Effector memory CD8-positive, alpha-beta T cell (primary cell): ENCODE data around the gene SMARCA2.

Experiments used
- ATAC-seq: fragments of 150-1000 bp; cut with Tn5 transposase; replicated peaks from 2 replicates; pipeline ENCODE4 v1.10.0; 2021; ENCODE audit warnings: mild to moderate bottlenecking, moderate library complexity
- DNase-seq, 3 experiments: peaks; one replicate each; pipeline ENCODE4 v3.0.0; 2021
- H3K27ac Mint-ChIP-seq, 2 donors: one replicate each; pipeline ENCODE4 v1.8.0; 2022; ENCODE audit warnings: mild to moderate bottlenecking in 2 of 2, mixed read lengths in 2 of 2, moderate library complexity in 2 of 2
- H3K27me3 Mint-ChIP-seq, 2 donors: one replicate each; pipeline ENCODE4 v1.8.0; 2022; ENCODE audit warnings: mixed read lengths in 2 of 2
- H3K36me3 Mint-ChIP-seq: one replicate; pipeline ENCODE4 v1.8.0; 2022; ENCODE audit warnings: mild to moderate bottlenecking, moderate library complexity, mixed read lengths; ENCODE audit not compliant: insufficient read depth
- H3K4me1 Mint-ChIP-seq, 2 donors: one replicate each; pipeline ENCODE4 v1.8.0; 2022; ENCODE audit warnings: low read depth in 2 of 2, mixed read lengths in 2 of 2
- H3K4me3 Mint-ChIP-seq, 2 donors: one replicate each; pipeline ENCODE4 v1.8.0; 2022; ENCODE audit warnings: mild to moderate bottlenecking in 2 of 2, mixed read lengths in 2 of 2, moderate library complexity in 2 of 2
- H3K9me3 Mint-ChIP-seq, 2 donors: one replicate each; pipeline ENCODE4 v1.8.0; 2022; ENCODE audit warnings: mixed read lengths in 2 of 2

SMARCA2 gene

GRCh38 chr9:2036844-2037243 lies 21.7 kb downstream of the SMARCA2 start:
- Mint-ChIP-seq H3K27me3 (no peaks in the 10 kb centered on the region), H3K4me1 (peaks cover 13 to 20% of the 10 kb centered on the region in 2 donors), H3K36me3 (peaks cover 78% of the 10 kb centered on the region), H3K27ac (peak overlapping the region in 1 of 2 donors; percentile 35), H3K9me3 (no peaks in the 10 kb centered on the region), H3K4me3 (no peak overlapping the region)
- DNase-seq (no peak), ATAC-seq (no peak)

- peak overlapping the region; percentile 41 to 82 for H3K27ac Mint-ChIP-seq
- no peaks in the 10 kb centered on the region for H3K9me3 Mint-ChIP-seq
- no peaks in the 10 kb centered on the region for H3K27me3 Mint-ChIP-seq
- peaks cover 21 to 27% of the 10 kb centered on the region in 2 donors for H3K4me1 Mint-ChIP-seq
- ATAC-seq (no peak), DNase-seq (no peak)
- H3K36me3 Mint-ChIP-seq, result peaks cover 82% of the 10 kb centered on the region
- H3K4me3 Mint-ChIP-seq, result no peak overlapping the region
Measured at GRCh38 chr9:2039294-2040180, 24.4 kb downstream of the SMARCA2 start.

- H3K27me3 Mint-ChIP-seq, result no peaks in the 10 kb centered on the region
- peaks cover 24 to 38% of the 10 kb centered on the region in 2 donors for H3K4me1 Mint-ChIP-seq
- H3K27ac Mint-ChIP-seq, result peak overlapping the region in 1 of 2 donors; percentile 82
- DNase-seq, result no peak
- no peak overlapping the region for H3K4me3 Mint-ChIP-seq
- no peak for ATAC-seq
- peaks cover 85% of the 10 kb centered on the region for H3K36me3 Mint-ChIP-seq
- H3K9me3 Mint-ChIP-seq, result no peaks in the 10 kb centered on the region
Measured at GRCh38 chr9:2040828-2041227, 25.7 kb downstream of the SMARCA2 start.

GRCh38 chr9:2041736-2042135 lies 26.6 kb downstream of the SMARCA2 start:
- Mint-ChIP-seq H3K36me3 (peaks cover 86% of the 10 kb centered on the region), H3K4me1 (peaks cover 18 to 38% of the 10 kb centered on the region in 2 donors), H3K9me3 (no peaks in the 10 kb centered on the region), H3K4me3 (no peak overlapping the region), H3K27me3 (no peaks in the 10 kb centered on the region), H3K27ac (peak overlapping the region; percentile 44 to 82)
- ATAC-seq (no peak), DNase-seq (no peak)

- no peaks in the 10 kb centered on the region for H3K27me3 Mint-ChIP-seq
- H3K4me3 Mint-ChIP-seq, result no peak overlapping the region
- no peak for DNase-seq
- H3K36me3 Mint-ChIP-seq, result peaks cover 91% of the 10 kb centered on the region
- peak overlapping the region; percentile 13 to 74 for H3K27ac Mint-ChIP-seq
- no peak for ATAC-seq
- H3K4me1 Mint-ChIP-seq, result peaks cover 17 to 36% of the 10 kb centered on the region in 2 donors
- no peaks in the 10 kb centered on the region for H3K9me3 Mint-ChIP-seq
Measured at GRCh38 chr9:2043243-2043642, 28.1 kb downstream of the SMARCA2 start.

GRCh38 chr9:2043881-2044462 lies 28.8 kb downstream of the SMARCA2 start:
- Mint-ChIP-seq H3K27me3 (no peaks in the 10 kb centered on the region), H3K4me3 (no peak overlapping the region)

GRCh38 chr9:2047144-2047671 lies 32.1 kb downstream of the SMARCA2 start:
- Mint-ChIP-seq H3K27me3 (no peaks in the 10 kb centered on the region), H3K36me3 (peaks cover 64% of the 10 kb centered on the region), H3K9me3 (no peaks in the 10 kb centered on the region), H3K4me3 (no peak overlapping the region), H3K27ac (no peak overlapping the region), H3K4me1 (peaks cover 27 to 43% of the 10 kb centered on the region in 2 donors)
- ATAC-seq, result no peak
- DNase-seq, result no peak

More at GRCh38 chr9:2043881-2044462, 28.8 kb downstream of the SMARCA2 start:
- ATAC-seq, result peak; percentile 27
- peak overlapping the region; percentile 13 to 74 for H3K27ac Mint-ChIP-seq
- H3K4me1 Mint-ChIP-seq, result peaks cover 16 to 31% of the 10 kb centered on the region in 2 donors
- no peaks in the 10 kb centered on the region for H3K9me3 Mint-ChIP-seq
- DNase-seq, result no peak
- H3K36me3 Mint-ChIP-seq, result peaks cover 84% of the 10 kb centered on the region

- H3K4me3 Mint-ChIP-seq, result no peak overlapping the region
- ATAC-seq, result no peak
- no peak overlapping the region for H3K27ac Mint-ChIP-seq
- no peak for DNase-seq
- H3K27me3 Mint-ChIP-seq, result no peaks in the 10 kb centered on the region
- H3K4me1 Mint-ChIP-seq, result peaks cover 30 to 48% of the 10 kb centered on the region in 2 donors
- peaks cover 57% of the 10 kb centered on the region for H3K36me3 Mint-ChIP-seq
- no peaks in the 10 kb centered on the region for H3K9me3 Mint-ChIP-seq
Measured at GRCh38 chr9:2047916-2048315, 32.8 kb downstream of the SMARCA2 start.

GRCh38 chr9:2050236-2050635 lies 35.1 kb downstream of the SMARCA2 start:
- H3K4me3 Mint-ChIP-seq, result no peak overlapping the region
- H3K27ac Mint-ChIP-seq, result peak overlapping the region; percentile 77 to 78

GRCh38 chr9:2053883-2054845 lies 39.0 kb downstream of the SMARCA2 start:
- H3K4me1 Mint-ChIP-seq, result peaks cover 32 to 48% of the 10 kb centered on the region in 2 donors
- H3K9me3 Mint-ChIP-seq, result no peaks in the 10 kb centered on the region
- H3K27ac Mint-ChIP-seq, result peak overlapping the region; percentile 86 to 98
- peak; percentile 65 to 70 (median 66) for DNase-seq
- H3K4me3 Mint-ChIP-seq, result peak overlapping the region; percentile 33 to 67
- H3K36me3 Mint-ChIP-seq, result peaks cover 36% of the 10 kb centered on the region
- H3K27me3 Mint-ChIP-seq, result no peaks in the 10 kb centered on the region
- peak; percentile 98 for ATAC-seq

More at GRCh38 chr9:2050236-2050635, 35.1 kb downstream of the SMARCA2 start:
- H3K9me3 Mint-ChIP-seq, result no peaks in the 10 kb centered on the region
- DNase-seq (no peak), ATAC-seq (no peak)
- peaks cover 36% of the 10 kb centered on the region for H3K36me3 Mint-ChIP-seq
- H3K27me3 Mint-ChIP-seq, result no peaks in the 10 kb centered on the region
- peaks cover 34 to 50% of the 10 kb centered on the region in 2 donors for H3K4me1 Mint-ChIP-seq

- DNase-seq, result no peak
- Mint-ChIP-seq H3K4me1 (peaks cover 29 to 52% of the 10 kb centered on the region in 2 donors), H3K9me3 (no peaks in the 10 kb centered on the region), H3K36me3 (peaks cover 42% of the 10 kb centered on the region), H3K27me3 (no peaks in the 10 kb centered on the region), H3K27ac (peak overlapping the region; percentile 86 to 98), H3K4me3 (peak overlapping the region in 1 of 2 donors; percentile 67)
- no peak for ATAC-seq
Measured at GRCh38 chr9:2055203-2055658, 40.1 kb downstream of the SMARCA2 start.

GRCh38 chr9:2059274-2059929 lies 44.3 kb downstream of the SMARCA2 start:
- Mint-ChIP-seq H3K36me3 (peaks cover 59% of the 10 kb centered on the region), H3K4me1 (peaks cover 7 to 17% of the 10 kb centered on the region in 2 donors), H3K4me3 (no peak overlapping the region), H3K27ac (peak overlapping the region in 1 of 2 donors; percentile 29), H3K9me3 (no peaks in the 10 kb centered on the region), H3K27me3 (no peaks in the 10 kb centered on the region)
- no peak for ATAC-seq
- DNase-seq, result no peak
